Measurements from ENCODE around the gene OTUD5. TPM values are rescaled to one million over a fixed set of nuclear protein-coding genes. Genes with fewer than 3 reads are reported as not detected.

The OTUD5 gene
- total and polyA plus RNA-seq, 2 of the 13 experiments (the other 11 are each of a cell fraction or from before 2014, with no cell fraction given) = 18.4 to 42.2 TPM

DNA sequence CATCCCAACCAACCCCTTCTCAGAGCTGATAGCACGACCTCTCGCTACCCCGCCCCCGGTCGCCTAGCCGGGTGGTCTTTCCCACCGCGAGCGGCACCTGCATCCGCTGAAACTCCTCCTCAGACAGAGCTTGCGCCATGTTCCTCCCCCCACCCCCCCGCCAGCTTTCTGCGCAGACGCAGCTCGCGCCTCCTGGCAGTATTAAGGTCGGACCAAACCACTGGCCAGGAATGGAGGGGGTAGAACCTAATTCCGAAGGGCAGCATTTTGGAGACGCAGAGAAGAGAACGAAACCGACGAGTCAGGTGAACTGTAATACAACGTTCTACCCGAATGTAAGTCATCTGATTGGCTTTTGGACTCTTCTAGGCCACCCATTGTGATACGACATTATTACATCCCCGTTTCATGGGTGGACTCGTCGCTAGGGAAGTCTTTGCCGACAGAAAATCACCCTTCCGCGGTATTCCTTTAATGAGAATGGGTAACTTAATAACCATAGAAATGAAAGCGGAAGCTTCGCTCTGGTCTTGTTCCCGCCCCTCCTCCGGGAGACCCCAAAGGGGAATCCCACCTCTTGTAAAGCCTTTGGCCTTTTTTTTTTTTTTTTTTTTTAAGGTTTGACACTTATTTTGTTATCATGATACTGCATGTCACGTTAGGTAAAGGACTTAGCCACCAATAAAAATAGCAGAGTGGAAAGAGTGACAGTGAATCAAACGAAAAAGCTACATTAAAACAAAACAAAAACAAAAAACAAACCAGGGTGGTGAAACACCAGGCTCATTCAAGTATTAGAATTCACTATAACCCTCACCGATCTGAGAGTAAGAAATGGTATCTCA, 44.9 kb upstream of the OTUD5 start, which contains the start of gene GRIPAP1 (continued):
- peak; percentile 25; the same call in 1 of the 2 replicates for TF ChIP-seq KDM2A (CRISPR knock-in tag; IDR thresholded peaks at IDR 0.05; ENCODE audit: borderline replicate concordance, low read depth)
- no peak for TF ChIP-seq NR2F1 (CRISPR knock-in tag; IDR thresholded peaks at IDR 0.05)
- no peak for TF ChIP-seq NFE2L2 (IDR thresholded peaks at IDR 0.05; ENCODE audit: low read length)
- TF ChIP-seq ZNF589 (CRISPR knock-in tag; conservative IDR thresholded peaks at IDR 0.05) = no peak
- TF ChIP-seq, protein P1, sequence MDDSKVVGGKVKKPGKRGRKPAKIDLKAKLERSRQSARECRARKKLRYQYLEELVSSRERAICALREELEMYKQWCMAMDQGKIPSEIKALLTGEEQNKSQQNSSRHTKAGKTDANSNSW (CRISPR knock-in tag; IDR thresholded peaks at IDR 0.05; ENCODE audit: borderline replicate concordance) = no peak
- peak; percentile 49; the same call in 1 of the 2 replicates for TF ChIP-seq PHF20 (CRISPR knock-in tag; IDR thresholded peaks at IDR 0.05)
- no peak for TF ChIP-seq PRPF4 (IDR thresholded peaks at IDR 0.05; ENCODE audit: low read depth, low read length, poor library complexity, severe bottlenecking)
- TF ChIP-seq ZNF333 (CRISPR knock-in tag; IDR thresholded peaks at IDR 0.05; ENCODE audit: borderline replicate concordance) = no peak
- TF ChIP-seq, protein P2, sequence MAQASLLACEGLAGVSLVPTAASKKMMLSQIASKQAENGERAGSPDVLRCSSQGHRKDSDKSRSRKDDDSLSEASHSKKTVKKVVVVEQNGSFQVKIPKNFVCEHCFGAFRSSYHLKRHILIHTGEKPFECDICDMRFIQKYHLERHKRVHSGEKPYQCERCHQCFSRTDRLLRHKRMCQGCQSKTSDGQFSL (CRISPR knock-in tag; IDR thresholded peaks at IDR 0.05) = peak; percentile 67; the same call in 1 of the 2 replicates
- no peak for TF ChIP-seq ZNF788 (CRISPR knock-in tag; IDR thresholded peaks at IDR 0.05; ENCODE audit: borderline replicate concordance)
- TF ChIP-seq, protein P3, sequence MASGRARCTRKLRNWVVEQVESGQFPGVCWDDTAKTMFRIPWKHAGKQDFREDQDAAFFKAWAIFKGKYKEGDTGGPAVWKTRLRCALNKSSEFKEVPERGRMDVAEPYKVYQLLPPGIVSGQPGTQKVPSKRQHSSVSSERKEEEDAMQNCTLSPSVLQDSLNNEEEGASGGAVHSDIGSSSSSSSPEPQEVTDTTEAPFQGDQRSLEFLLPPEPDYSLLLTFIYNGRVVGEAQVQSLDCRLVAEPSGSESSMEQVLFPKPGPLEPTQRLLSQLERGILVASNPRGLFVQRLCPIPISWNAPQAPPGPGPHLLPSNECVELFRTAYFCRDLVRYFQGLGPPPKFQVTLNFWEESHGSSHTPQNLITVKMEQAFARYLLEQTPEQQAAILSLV (CRISPR knock-in tag; IDR thresholded peaks at IDR 0.05; ENCODE audit: borderline replicate concordance) = no peak
- TF ChIP-seq ZNF543 (CRISPR knock-in tag; IDR thresholded peaks at IDR 0.05) = no peak
- no peak for TF ChIP-seq GATA4 (IDR thresholded peaks at IDR 0.05; ENCODE audit: borderline replicate concordance, low read depth)
- 0 out of 2 replicates have a peak, but pooled peaks have one; percentile 28 for TF ChIP-seq ZNF619 (CRISPR knock-in tag; IDR thresholded peaks at IDR 0.05)
- peak; percentile 95 for TF ChIP-seq TAF1 (CRISPR knock-in tag; IDR thresholded peaks at IDR 0.05)
- TF ChIP-seq XBP1 (CRISPR knock-in tag; IDR thresholded peaks at IDR 0.05) = no peak
- peak; percentile 38; the same call in 1 of the 2 replicates for TF ChIP-seq HDAC1 (CRISPR knock-in tag; IDR thresholded peaks at IDR 0.05)
- no peak for TF ChIP-seq MIER3 (CRISPR knock-in tag; IDR thresholded peaks at IDR 0.05; ENCODE audit: borderline replicate concordance)
- TF ChIP-seq, protein P4, sequence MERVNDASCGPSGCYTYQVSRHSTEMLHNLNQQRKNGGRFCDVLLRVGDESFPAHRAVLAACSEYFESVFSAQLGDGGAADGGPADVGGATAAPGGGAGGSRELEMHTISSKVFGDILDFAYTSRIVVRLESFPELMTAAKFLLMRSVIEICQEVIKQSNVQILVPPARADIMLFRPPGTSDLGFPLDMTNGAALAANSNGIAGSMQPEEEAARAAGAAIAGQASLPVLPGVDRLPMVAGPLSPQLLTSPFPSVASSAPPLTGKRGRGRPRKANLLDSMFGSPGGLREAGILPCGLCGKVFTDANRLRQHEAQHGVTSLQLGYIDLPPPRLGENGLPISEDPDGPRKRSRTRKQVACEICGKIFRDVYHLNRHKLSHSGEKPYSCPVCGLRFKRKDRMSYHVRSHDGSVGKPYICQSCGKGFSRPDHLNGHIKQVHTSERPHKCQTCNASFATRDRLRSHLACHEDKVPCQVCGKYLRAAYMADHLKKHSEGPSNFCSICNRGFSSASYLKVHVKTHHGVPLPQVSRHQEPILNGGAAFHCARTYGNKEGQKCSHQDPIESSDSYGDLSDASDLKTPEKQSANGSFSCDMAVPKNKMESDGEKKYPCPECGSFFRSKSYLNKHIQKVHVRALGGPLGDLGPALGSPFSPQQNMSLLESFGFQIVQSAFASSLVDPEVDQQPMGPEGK (CRISPR knock-in tag; IDR thresholded peaks at IDR 0.05) = peak; percentile 86
- no peak for TF ChIP-seq ZNF761 (CRISPR knock-in tag; conservative IDR thresholded peaks at IDR 0.05)
- no peak for TF ChIP-seq ZNF124 (CRISPR knock-in tag; IDR thresholded peaks at IDR 0.05)
- peak; percentile 10 for TF ChIP-seq ASH2L (IDR thresholded peaks at IDR 0.05; ENCODE audit: insufficient read length, low read depth, low read length)
- TF ChIP-seq, protein P5, sequence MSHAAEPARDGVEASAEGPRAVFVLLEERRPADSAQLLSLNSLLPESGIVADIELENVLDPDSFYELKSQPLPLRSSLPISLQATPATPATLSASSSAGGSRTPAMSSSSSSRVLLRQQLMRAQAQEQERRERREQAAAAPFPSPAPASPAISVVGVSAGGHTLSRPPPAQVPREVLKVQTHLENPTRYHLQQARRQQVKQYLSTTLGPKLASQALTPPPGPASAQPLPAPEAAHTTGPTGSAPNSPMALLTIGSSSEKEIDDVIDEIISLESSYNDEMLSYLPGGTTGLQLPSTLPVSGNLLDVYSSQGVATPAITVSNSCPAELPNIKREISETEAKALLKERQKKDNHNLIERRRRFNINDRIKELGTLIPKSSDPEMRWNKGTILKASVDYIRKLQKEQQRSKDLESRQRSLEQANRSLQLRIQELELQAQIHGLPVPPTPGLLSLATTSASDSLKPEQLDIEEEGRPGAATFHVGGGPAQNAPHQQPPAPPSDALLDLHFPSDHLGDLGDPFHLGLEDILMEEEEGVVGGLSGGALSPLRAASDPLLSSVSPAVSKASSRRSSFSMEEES (CRISPR knock-in tag; IDR thresholded peaks at IDR 0.05) = no peak
- peak; percentile 58 for TF ChIP-seq ATF7 (IDR thresholded peaks at IDR 0.05)
- TF ChIP-seq ATF7 (CRISPR knock-in tag; IDR thresholded peaks at IDR 0.05) = no peak
- TF ChIP-seq POLR2A (IDR thresholded peaks at IDR 0.05; ENCODE audit: insufficient read depth in 1 of 2, low read depth in 2 of 2, low read length in 2 of 2) = peak in 1 of 2 experiments; percentile 73; a peak in 3 of 4 replicates
